GM15510 (cell line): ENCODE measurements around the gene SORT1.

Source experiments
- POLR2A ChIP-seq: IDR thresholded peaks from 3 replicates; pipeline ENCODE4 v1.6.1; 2011; ENCODE audit warnings: borderline replicate concordance; ENCODE audit not compliant: insufficient read length; ENCODE audit errors: extremely low read depth

The SORT1 gene

GRCh38 chr1:109269981-109270622, 127.6 kb downstream of the SORT1 start:
- TF ChIP-seq POLR2A, result no peak

- no peak for TF ChIP-seq POLR2A
Measured at GRCh38 chr1:109269212-109269980, 128.3 kb downstream of the SORT1 start.

- TF ChIP-seq POLR2A, result no peak
Measured at GRCh38 chr1:109268431-109269211, 129.1 kb downstream of the SORT1 start.

GRCh38 chr1:109267743-109268300, 129.9 kb downstream of the SORT1 start:
- no peak for TF ChIP-seq POLR2A

GRCh38 chr1:109266965-109267364, 130.8 kb downstream of the SORT1 start:
- no peak for TF ChIP-seq POLR2A

- no peak for TF ChIP-seq POLR2A
Measured at GRCh38 chr1:109265741-109266330, 131.9 kb downstream of the SORT1 start.

GRCh38 chr1:109265016-109265415, 132.7 kb downstream of the SORT1 start:
- TF ChIP-seq POLR2A, result no peak

GRCh38 chr1:109264379-109264755, 133.4 kb downstream of the SORT1 start:
- no peak for TF ChIP-seq POLR2A

GRCh38 chr1:109263597-109264378, 133.9 kb downstream of the SORT1 start:
- no peak for TF ChIP-seq POLR2A

- no peak for TF ChIP-seq POLR2A
Measured at GRCh38 chr1:109263234-109263596, 134.5 kb downstream of the SORT1 start.

GRCh38 chr1:109262231-109263055, 135.3 kb downstream of the SORT1 start:
- no peak for TF ChIP-seq POLR2A

GRCh38 chr1:109261578-109261977, 136.1 kb downstream of the SORT1 start:
- no peak for TF ChIP-seq POLR2A

- TF ChIP-seq POLR2A, result no peak
Measured at GRCh38 chr1:109261006-109261405, 136.7 kb downstream of the SORT1 start.
